IMR-90 (cell line): ENCODE data around the gene SLC2A8.

ENCODE experiments used
- BHLHE40 ChIP-seq: fragments of 150-350 bp; IDR thresholded peaks from 2 replicates; pipeline ENCODE4 v1.6.1; 2016; ENCODE audit warnings: mild to moderate bottlenecking, low read depth, low read length
- CTCF ChIP-seq: conservative IDR thresholded peaks from 2 replicates; pipeline ENCODE4 v1.5.1; 2012; ENCODE audit warnings: mild to moderate bottlenecking, low read depth, low read length, improper control_type of control experiment
- ELK1 ChIP-seq: fragments of 150-350 bp; IDR thresholded peaks from 2 replicates; pipeline ENCODE4 v1.6.1; 2016; ENCODE audit warnings: low read depth, mild to moderate bottlenecking, low read length, moderate library complexity, borderline replicate concordance
- MAFK ChIP-seq: IDR thresholded peaks from 2 replicates; pipeline ENCODE4 v1.6.1; 2012; ENCODE audit warnings: low read depth, low read length, improper control_type of control experiment
- MXI1 ChIP-seq: IDR thresholded peaks from 2 replicates; pipeline ENCODE4 v1.6.1; 2012; ENCODE audit warnings: low read depth, mild to moderate bottlenecking, low read length, moderate library complexity, borderline replicate concordance
- NFE2L2 ChIP-seq: fragments of 150-350 bp; IDR thresholded peaks from 2 replicates; pipeline ENCODE4 v1.6.1; 2016; ENCODE audit warnings: low read depth, mild to moderate bottlenecking, low read length
- POLR2A ChIP-seq: IDR thresholded peaks from 2 replicates; pipeline ENCODE4 v1.6.1; 2012; ENCODE audit warnings: mild to moderate bottlenecking, low read depth, low read length

DNA sequence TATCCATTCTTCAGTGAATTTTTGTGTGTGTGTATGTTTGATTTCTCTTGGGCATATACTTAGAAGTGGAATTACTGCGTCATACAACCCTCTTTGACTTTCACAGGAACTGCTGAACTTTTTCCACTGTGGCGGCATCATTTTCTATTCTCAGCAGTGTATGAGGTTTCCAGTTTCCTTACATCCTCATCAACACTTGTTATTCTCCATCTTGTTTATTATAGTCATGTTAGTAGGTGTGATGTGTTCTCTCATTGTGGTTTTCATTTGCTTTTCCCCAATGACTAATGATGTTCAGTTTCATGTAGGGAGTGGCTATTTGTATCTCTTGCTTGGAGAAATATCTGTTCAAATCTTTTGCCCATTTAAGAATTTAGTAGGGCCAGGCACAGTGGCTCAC, 29.8 kb downstream of the SLC2A8 start:
- no peak for TF ChIP-seq POLR2A
- no peak for TF ChIP-seq ELK1
- TF ChIP-seq CTCF: no peak
- TF ChIP-seq BHLHE40: no peak
- TF ChIP-seq MXI1: no peak
- TF ChIP-seq NFE2L2: no peak
- TF ChIP-seq MAFK: no peak
